ENCODE data around the gene TRAPPC11. TPM values are rescaled to one million over a fixed set of nuclear protein-coding genes. Genes with fewer than 3 reads are reported as not detected.

TRAPPC11 gene
- total RNA-seq, 2 experiments from 2014 or later, result 27.8 to 35.7 TPM

DNA sequence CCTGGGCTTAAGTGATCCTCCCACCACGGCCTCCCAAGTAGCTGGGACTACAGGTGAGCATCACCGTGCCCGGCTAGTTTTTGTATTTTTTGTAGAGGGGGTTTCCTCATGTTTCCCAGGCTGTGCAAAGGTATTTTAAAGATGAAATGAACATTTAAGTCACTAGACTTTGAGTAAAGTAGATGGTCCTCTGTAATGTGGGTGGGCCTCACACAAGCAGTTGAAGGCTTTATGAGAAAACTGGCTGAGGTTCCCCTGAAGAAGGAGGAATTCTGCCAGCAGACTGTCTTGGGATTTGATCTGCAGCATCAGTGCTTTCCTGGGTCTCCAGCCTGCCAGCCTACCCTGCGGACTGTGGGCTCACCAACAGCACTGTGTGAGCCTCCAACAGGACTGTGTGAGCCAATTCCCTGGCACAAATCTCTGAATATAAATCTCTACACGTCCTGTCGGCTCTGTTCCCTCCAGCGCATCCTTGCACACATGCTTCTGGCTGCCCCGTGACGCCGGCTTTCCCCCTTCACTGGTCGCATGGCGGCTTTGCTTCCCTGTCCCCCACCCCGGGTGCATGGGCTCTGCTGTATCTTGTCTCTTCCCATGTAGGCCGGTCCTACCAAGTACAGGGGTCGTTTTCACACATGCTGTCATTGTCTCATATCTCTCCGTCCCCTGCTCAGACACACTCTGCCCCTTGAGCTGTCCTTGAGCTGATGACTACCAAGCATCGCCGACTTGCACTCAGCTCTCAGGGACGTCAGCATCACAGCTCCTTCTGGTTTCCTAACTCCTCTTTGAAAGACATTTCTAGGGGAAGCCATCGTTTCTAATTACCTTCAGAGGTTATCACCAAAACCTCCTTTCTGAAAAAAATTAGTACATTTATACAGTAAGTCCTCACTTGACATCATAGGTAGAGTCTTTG is 46.5 kb upstream of the TRAPPC11 start:
- no peaks in the 10 kb centered on the region for H3K79me2 ChIP-seq (ENCODE audit: insufficient read depth, low read depth, low read length)
- no peak overlapping the region for H3K4me3 ChIP-seq (ENCODE audit: low read depth, low read length, poor library complexity, severe bottlenecking)
- no peak for DNase-seq (ENCODE audit: low spot score)
- H2AFZ ChIP-seq (ENCODE audit: low read length), result no peak overlapping the region
- no peak overlapping the region for H3K27ac ChIP-seq (ENCODE audit: low read depth, low read length, poor library complexity, severe bottlenecking)
- intact Hi-C loops (cut with micrococcal nuclease; ENCODE audit: unreplicated experiment), result no loop called here
- H3K9me2 ChIP-seq (ENCODE audit: insufficient read depth, low read length), result no peaks in the 10 kb centered on the region
- H3K9me3 ChIP-seq (ENCODE audit: low read length), result no peaks in the 10 kb centered on the region
- CTCF ChIA-PET (ENCODE audit: unreplicated experiment), result no interaction called here
- H3K4me1 ChIP-seq (ENCODE audit: insufficient read depth, low read length, poor library complexity, severe bottlenecking), result no peaks in the 10 kb centered on the region
- no TSS peak for BruUV-seq (replicated peaks)
- POLR2A ChIA-PET, result no interaction called here
- no peaks in the 10 kb centered on the region for H3K36me3 ChIP-seq (ENCODE audit: insufficient read depth, low read length)
- TF ChIP-seq, protein P1, sequence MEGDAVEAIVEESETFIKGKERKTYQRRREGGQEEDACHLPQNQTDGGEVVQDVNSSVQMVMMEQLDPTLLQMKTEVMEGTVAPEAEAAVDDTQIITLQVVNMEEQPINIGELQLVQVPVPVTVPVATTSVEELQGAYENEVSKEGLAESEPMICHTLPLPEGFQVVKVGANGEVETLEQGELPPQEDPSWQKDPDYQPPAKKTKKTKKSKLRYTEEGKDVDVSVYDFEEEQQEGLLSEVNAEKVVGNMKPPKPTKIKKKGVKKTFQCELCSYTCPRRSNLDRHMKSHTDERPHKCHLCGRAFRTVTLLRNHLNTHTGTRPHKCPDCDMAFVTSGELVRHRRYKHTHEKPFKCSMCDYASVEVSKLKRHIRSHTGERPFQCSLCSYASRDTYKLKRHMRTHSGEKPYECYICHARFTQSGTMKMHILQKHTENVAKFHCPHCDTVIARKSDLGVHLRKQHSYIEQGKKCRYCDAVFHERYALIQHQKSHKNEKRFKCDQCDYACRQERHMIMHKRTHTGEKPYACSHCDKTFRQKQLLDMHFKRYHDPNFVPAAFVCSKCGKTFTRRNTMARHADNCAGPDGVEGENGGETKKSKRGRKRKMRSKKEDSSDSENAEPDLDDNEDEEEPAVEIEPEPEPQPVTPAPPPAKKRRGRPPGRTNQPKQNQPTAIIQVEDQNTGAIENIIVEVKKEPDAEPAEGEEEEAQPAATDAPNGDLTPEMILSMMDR (conservative IDR thresholded peaks at IDR 0.05; ENCODE audit: low read length), result no peak
- no peak for TF ChIP-seq EZH2phosphoT487 (IDR thresholded peaks at IDR 0.05; ENCODE audit: borderline replicate concordance, low read depth, low read length)
- H4K20me1 ChIP-seq (ENCODE audit: insufficient read depth, low read length), result no peaks in the 10 kb centered on the region
- no peak overlapping the region for H3K4me2 ChIP-seq (ENCODE audit: low read length)

DNA sequence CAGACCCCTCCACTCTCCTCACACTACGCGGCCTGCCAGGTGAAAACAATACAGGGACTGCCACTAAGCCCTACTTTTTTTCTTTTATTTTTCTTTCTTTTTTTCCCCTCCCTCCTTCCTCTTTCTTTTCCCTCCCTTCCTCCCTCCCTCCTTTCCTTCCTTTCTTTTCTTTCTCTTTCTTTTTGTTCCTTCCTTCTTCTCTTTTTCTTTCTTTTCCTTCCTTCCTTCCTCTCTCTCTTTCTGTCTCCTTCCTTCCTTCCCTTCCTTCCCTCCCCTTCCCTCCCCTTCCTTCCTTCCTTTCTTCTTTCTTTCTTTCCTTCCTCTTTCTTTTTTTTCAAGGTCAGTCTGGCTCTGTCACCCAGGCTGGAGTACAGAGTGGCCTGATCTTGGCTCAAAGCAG is 42.0 kb upstream of the TRAPPC11 start:
- H3K79me2 ChIP-seq (ENCODE audit: insufficient read depth, low read depth, low read length), result no peaks in the 10 kb centered on the region
- no peaks in the 10 kb centered on the region for H3K9me3 ChIP-seq (ENCODE audit: low read length)
- intact Hi-C loops (cut with micrococcal nuclease; ENCODE audit: unreplicated experiment), result no loop called here
- H3K4me3 ChIP-seq (ENCODE audit: low read depth, low read length, poor library complexity, severe bottlenecking), result no peak overlapping the region
- no peaks in the 10 kb centered on the region for H3K9me2 ChIP-seq (ENCODE audit: insufficient read depth, low read length)
- H3K36me3 ChIP-seq (ENCODE audit: insufficient read depth, low read length), result no peaks in the 10 kb centered on the region
- DNase-seq (ENCODE audit: low spot score), result no peak
- no peaks in the 10 kb centered on the region for H3K4me1 ChIP-seq (ENCODE audit: insufficient read depth, low read length, poor library complexity, severe bottlenecking)
- CTCF ChIA-PET (ENCODE audit: unreplicated experiment), result no interaction called here
- no peak for TF ChIP-seq EZH2phosphoT487 (IDR thresholded peaks at IDR 0.05; ENCODE audit: borderline replicate concordance, low read depth, low read length)
- TF ChIP-seq, protein P1 (conservative IDR thresholded peaks at IDR 0.05; ENCODE audit: low read length), result no peak
- H3K27ac ChIP-seq (ENCODE audit: low read depth, low read length, poor library complexity, severe bottlenecking), result no peak overlapping the region
- POLR2A ChIA-PET, result no interaction called here
- BruUV-seq (replicated peaks), result no TSS peak
- no peak overlapping the region for H3K4me2 ChIP-seq (ENCODE audit: low read length)
- H2AFZ ChIP-seq (ENCODE audit: low read length), result no peak overlapping the region
- H4K20me1 ChIP-seq (ENCODE audit: insufficient read depth, low read length), result no peaks in the 10 kb centered on the region

DNA sequence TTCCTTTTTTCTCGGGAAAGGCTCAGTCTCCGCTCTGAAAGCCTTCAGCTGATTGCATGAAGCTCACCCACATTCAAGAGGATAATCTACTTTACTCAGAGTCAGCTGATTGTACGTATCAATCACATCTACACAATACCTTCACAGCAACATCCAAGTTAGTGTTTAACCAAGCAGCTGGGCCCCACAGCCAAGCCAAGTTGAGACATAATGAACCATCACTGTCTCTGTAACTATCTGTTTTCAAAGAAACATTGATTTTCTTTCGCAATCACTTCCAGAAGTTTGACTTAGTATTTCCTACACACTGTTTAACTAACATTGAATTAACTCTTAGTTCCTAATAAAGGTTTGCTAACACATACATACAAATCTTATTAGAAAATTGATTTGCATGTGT is 40.4 kb upstream of the TRAPPC11 start:
- Histone ChIP-seq H3K4me2 (ENCODE audit: low read length) (no peak overlapping the region), H3K9me2 (ENCODE audit: insufficient read depth, low read length) (no peaks in the 10 kb centered on the region), H3K4me3 (ENCODE audit: low read depth, low read length, poor library complexity, severe bottlenecking) (no peak overlapping the region), H3K9me3 (ENCODE audit: low read length) (no peaks in the 10 kb centered on the region), H4K20me1 (ENCODE audit: insufficient read depth, low read length) (no peaks in the 10 kb centered on the region), H3K36me3 (ENCODE audit: insufficient read depth, low read length) (no peaks in the 10 kb centered on the region), H3K4me1 (ENCODE audit: insufficient read depth, low read length, poor library complexity, severe bottlenecking) (no peaks in the 10 kb centered on the region), H3K79me2 (ENCODE audit: insufficient read depth, low read depth, low read length) (no peaks in the 10 kb centered on the region), H3K27ac (ENCODE audit: low read depth, low read length, poor library complexity, severe bottlenecking) (no peak overlapping the region), H2AFZ (ENCODE audit: low read length) (no peak overlapping the region)
- POLR2A ChIA-PET, result no interaction called here
- intact Hi-C loops (cut with micrococcal nuclease; ENCODE audit: unreplicated experiment), result no loop called here
- no peak for TF ChIP-seq EZH2phosphoT487 (IDR thresholded peaks at IDR 0.05; ENCODE audit: borderline replicate concordance, low read depth, low read length)
- TF ChIP-seq, protein P1 (conservative IDR thresholded peaks at IDR 0.05; ENCODE audit: low read length), result no peak
- CTCF ChIA-PET (ENCODE audit: unreplicated experiment), result no interaction called here
- DNase-seq (ENCODE audit: low spot score), result no peak
- no TSS peak for BruUV-seq (replicated peaks)
